Stimulated activated naive CD4-positive, alpha-beta T cell (primary cell): Measurements from ENCODE around the gene MAN1A1.

ENCODE experiments used
- DNase-seq, 6 experiments: peaks; one replicate each; lab custom pipeline; 2025; lab: John Stamatoyannopoulos, UW

The MAN1A1 gene

GRCh38 chr6:119325559-119326265 lies 23.8 kb downstream of the MAN1A1 start:
- DNase-seq: no peak

GRCh38 chr6:119324718-119325117 lies 24.8 kb downstream of the MAN1A1 start:
- DNase-seq: no peak

DNA sequence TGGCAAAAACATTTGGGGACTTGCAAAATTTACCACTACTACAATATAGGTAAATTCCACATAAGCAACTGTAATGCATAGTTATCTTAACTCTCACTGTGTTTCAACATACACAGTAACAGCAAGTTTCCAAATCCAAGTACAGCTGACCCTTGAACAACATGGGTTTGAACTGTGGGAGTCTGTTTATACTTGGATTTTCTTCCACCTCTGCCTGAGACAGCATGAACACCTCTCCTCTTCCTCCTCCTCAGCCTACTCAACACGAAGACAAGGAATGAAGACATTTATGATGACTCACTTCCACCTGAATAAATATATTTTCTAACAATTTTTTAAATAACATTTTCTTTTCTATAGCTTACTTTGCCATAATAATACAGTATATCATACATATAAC lies 25.6 kb downstream of the MAN1A1 start:
- DNase-seq: no peak

DNA sequence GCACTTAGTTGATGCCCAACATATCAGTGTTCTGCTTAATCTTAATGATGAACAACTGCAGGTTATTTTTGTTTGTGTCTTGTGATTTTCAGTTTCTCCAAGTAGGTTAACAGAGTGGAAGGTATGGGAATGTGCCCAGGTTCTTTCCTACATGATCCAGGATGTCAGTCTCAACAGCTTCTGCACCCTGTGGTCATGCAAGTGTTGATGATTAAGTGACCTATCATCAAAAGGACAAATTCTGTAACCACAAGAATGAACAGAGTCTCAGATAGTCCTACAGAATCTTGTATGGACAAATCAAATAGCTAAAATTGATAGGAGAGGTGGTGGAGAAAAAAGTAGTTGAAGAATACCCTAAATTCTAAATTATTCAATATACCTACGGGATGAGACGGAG lies 26.1 kb downstream of the MAN1A1 start:
- no peak for DNase-seq

- DNase-seq: peak in 4 of 6 experiments; percentile 4 to 51 (median 46)
Observed at GRCh38 chr6:119322715-119323350, 26.7 kb downstream of the MAN1A1 start.

DNA sequence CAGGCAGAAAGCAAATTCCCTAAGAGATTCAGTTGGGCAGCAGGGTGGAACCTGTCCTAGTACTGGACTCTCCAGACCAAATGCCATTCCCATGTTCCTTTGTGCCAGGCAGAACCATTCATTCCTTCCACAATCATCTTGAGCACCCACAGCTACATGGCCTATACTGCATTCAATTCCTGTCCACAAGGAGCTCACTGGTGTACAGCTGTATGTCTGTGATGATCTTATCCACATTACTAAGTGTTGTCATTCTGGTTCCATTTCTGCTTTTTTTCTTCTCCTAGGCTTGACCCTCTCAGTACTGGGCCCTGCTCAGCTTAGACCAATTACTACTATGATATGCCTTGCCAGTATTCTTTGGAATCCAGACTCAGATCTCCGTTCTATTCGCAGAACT lies 27.5 kb downstream of the MAN1A1 start:
- DNase-seq: no peak

GRCh38 chr6:119319694-119320093 lies 29.9 kb downstream of the MAN1A1 start:
- DNase-seq: no peak

- DNase-seq: no peak
Observed at GRCh38 chr6:119318730-119319129, 30.8 kb downstream of the MAN1A1 start.

DNA sequence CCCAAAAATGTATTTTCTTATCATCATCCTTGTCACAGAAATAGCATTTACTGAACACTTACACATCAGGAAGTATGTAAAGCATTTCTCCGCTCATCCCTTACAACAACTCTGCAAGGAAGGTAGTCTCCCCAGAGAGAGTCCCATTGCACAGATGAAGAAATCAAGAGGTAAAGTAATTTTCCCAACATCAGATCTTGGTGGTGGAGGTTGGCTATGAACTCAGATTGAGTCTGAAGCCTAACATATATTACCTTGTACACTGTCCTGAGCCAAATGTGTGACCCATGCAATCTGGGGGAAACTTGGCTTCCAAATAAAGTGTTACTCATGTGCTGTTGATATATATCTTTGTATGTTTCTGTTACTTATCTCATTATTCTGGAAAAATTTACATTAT lies 31.4 kb downstream of the MAN1A1 start:
- DNase-seq: no peak

GRCh38 chr6:119317007-119317406 lies 32.6 kb downstream of the MAN1A1 start:
- no peak for DNase-seq

- DNase-seq: no peak
Observed at GRCh38 chr6:119314885-119315272, 34.7 kb downstream of the MAN1A1 start.

DNA sequence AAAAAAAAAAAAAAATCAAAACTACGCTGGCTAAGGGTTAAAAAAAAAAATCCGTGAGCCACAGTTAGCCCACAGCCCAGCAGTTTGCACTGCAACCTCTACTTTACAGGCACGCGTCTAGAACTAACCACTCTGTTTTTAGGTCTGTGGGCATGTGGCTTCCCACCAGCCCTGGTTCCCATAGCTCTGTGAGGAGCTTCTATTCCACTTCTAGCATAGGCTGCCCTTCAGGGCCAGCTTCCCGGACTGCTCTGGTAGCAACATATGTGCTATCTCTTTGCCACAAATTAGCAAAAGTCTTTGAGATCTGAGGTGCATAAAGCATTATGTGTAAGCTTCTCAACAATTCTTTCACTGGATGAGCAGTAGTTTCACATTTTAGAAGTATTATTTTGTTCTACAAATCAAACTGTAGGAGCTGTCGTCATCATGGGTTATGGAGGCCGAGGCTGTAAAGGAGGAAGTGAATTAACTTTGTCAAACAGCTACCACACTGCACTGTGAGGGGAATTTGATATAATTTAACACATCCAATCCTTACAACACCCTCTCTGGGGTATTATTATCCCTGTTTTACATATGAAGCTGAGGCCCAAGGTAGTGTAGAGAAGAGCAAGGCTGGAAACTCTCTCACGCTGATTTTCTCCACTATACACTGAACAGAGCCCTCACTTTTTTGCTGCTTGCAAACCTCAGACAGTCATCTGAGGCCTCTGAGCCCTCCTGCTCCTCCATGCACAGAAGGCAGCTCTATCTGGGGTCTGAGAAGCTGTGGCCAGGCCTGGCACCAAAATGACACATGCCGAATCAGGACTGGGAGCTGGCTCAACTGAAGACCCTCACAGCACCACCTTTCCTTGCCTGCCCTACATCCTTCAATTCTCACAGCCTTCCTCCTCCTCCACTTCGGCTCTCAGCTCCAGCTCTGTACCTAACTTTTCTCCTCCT lies 35.4 kb downstream of the MAN1A1 start:
- peak in 3 of 6 experiments; percentile 8 to 58 (median 36) for DNase-seq

- peak in 2 of 6 experiments; percentile 15 to 17 for DNase-seq
Observed at GRCh38 chr6:119312875-119313338, 36.7 kb downstream of the MAN1A1 start.

DNA sequence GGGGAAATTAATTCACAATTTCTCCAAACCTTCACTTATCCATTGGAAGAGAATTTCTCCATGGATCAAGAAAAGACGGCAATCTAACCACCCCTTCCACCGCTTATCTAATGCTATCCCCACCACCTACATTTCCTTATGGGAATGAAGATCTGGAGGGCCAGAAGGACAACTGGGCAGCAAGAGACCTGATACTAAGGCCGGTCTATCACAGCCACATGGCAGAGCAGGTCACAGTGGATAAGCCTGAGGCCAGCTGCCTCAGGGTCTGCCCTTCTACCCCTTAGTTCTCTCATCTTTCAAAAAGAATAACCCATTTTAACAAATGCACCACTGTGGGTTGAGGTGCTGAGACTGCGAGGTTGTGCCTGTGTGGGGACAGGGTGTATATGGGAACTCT lies 37.1 kb downstream of the MAN1A1 start:
- no peak for DNase-seq

DNA sequence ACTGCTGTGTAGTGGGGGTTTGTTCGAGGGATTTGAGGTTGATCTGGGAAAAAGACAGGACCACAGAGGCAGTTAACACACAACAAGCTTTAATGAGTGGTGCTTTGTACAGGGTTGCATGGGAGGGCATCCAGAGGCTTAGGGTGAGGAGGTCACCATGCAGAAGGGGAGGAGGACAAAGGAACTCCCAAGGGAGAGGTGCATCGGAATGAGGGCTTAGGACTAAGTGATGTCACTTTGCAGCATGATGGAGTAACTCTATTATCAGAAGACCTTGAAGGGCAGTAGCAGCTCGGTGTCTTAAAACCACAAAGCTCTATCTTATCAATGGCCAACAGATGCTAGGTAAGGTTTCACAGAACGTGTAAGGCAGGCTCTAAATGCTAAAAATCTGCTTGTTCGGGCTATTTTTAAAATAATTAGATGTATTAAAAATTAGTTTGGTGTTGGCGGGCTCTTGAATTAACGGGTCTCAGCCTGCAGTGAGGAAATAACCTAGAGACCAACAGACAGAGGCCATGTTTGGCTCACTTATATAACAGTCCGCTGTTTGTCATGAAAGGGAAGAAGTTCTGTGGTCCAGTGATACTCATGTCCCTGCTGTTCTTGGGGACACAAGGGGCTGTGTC lies 37.9 kb downstream of the MAN1A1 start:
- no peak for DNase-seq

DNA sequence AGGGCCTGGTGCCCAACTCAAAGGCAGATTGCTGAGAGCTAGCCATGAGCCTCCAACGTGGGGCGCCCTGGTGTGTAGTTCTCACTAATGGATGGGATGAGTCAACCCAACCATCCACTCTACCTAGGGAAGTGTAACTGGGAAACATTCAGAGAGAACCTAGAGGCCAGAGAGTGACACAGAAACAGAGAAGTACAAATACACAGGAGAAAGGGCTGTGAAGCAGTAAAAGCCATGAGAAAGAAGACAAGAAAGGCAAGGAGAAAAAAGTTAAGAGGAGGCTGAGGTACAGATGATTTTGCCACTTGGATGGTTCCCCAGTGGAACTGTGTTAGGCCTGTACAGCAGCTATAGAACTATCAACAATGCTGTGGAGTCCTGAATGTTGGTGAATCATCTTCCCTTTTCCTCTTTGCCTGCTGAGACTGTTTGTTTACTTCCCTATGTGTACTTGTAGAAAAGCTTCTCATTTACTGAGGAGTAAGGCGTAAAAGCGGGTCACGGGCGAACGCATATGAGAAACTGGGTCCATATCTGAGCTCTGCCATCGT lies 39.0 kb downstream of the MAN1A1 start:
- no peak for DNase-seq

DNA sequence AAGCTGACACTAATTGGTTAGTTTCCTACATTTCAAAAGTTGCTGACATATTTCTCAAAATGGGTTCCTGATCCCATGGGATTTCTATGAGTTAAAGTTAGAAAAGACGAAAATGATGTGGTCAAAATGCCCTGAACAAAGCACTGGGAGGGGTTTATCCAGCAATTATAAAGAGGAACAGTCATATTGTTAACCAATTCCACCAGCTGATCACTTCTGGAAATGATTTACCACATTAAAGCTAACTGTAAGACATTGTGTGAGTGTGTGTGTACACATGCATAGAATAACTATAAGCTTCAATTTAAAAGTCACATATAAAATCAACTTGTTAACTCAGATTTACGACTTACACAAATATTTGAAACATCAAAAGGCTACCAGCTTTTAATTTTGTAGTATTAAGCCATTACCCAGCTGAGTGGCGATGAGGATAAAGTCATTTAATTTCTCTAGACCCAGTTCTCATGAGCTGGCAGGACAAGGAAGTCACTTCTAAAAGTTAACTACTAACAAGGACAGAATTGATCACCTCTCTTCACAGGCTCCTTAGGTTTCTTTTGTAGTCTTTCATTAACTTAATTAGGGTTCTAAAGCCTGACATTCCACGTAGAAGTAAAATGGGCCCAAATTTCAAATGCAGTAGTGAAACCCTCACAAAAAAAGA lies 40.4 kb downstream of the MAN1A1 start:
- no peak for DNase-seq

DNA sequence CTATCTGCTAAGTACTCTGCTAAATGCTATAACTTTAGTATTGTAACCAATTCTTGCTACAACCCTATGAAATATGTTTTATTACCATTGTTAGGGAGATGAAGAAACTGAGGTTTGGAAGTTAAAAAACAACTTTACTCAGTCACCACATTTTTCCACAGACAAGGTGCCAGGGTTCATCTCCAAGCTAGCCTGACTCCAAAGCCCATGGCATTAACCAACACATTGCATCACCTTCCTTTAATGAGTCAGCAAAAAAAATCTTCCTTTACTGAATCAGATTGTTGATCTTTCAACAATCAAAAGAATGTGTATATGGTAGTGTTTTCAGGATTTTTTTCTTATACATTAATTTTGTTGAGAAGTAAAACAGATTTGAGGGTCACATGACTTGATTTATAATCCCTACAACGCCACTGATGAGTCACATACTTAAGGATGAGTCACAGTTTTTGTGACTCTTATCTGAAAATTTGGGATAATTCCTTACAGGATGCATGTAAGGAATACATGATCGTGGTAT lies 41.5 kb downstream of the MAN1A1 start:
- DNase-seq: no peak

- DNase-seq: no peak
Observed at GRCh38 chr6:119307056-119307455, 42.5 kb downstream of the MAN1A1 start.

DNA sequence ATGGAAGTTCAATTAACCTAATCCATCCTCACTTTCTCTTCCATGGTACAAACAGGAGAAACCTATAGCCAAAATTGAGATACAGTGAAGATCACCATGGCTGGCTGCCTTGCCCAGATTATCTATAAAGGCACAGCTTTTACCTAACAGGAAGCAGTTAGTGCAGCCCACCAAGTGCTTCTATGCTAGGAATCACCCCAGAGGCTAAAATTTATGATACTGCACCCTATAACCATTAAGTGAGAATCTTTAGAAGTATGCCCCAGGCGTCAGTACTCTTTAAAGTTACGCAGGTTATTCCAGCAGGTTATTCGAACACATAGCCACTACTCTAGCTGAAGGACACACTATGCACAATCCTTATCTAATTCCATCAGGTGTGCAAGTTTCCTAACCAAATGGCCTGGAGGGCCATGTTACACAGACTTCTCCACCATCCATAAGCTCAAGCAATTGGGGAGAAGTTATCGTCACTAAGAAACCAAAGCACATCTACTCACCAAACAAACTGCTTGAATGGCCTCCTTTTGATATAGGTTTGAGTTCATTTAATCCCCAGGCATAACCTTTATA lies 43.1 kb downstream of the MAN1A1 start:
- DNase-seq: no peak
